ENCODE results near the gene DIAPH2.

GRCh38 chrX:96743367-96744073, 58.9 kb downstream of the DIAPH2 start:
- TF ChIP-seq CTCF (IDR thresholded peaks at IDR 0.05; ENCODE audit: low read length) (no peak), EZH2 (optimal IDR thresholded peaks at IDR 0.05; ENCODE audit: low read depth, low read length) (no peak), EZH2phosphoT487 (IDR thresholded peaks at IDR 0.05; ENCODE audit: low read length) (no peak)
